ENCODE results near the gene C12orf57.

C12orf57 gene

DNA sequence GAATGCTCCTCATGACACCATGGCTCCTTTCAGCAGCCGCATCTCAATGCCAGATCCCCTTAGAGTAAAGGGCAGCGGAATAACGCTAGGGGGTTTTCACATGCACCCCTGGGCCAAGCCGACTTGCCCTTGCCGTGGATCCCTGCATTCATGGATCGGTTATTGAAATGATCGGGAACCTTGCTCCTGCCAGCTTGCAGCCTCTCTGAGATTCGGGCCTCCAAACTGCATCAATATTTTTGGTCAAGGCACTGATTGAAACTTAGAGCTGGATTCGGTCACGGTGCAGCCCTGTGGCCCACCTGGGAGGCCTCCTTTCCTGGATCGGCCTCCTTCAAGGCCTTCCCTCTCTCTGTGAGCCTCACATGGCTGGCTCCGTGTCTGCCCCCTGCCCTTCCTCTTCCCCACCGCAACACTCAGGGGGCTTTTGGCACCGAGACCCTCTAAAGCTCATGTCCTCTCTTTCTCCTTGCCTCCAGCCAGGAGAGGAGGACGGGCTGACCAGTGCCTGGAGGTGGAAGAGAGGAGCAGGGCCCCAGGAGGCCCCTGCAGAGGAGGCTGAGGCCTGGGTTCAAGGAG, 9.1 kb downstream of the C12orf57 start:
- 17% methylated on average over 12 of the region's 15 CpGs for whole genome bisulfite sequencing (ENCODE audit: insufficient coverage)
- CTCF ChIA-PET, result interaction anchor here (0.9 to 16.4 kb wide), 6 partner anchors 7 to 101 kb away, joined by 3 to 441 read pairs (median 6); partner anchors contain the start of genes C12orf57 and RNU7-1
- peaks cover 20 to 84% (median 80%) of the 10 kb centered on the region in 4 experiments for H3K4me1 ChIP-seq (ENCODE audit: control extremely low read depth in 1 of 4, control insufficient read depth in 4 of 4, insufficient read depth in 4 of 4, low read length in 3 of 4)
- peak overlapping the region; percentile 75 to 96 (median 87) for H3K4me3 ChIP-seq (ENCODE audit: control insufficient read depth in 1 of 7, extremely low read depth in 1 of 7, insufficient read depth in 4 of 7, low read depth in 2 of 7, low read length in 6 of 7)
- H3K27me3 ChIP-seq (replicated peaks in 2 of 5; ENCODE audit: control insufficient read depth in 4 of 5, insufficient read depth in 5 of 5, low read length in 4 of 5), result no peaks in the 10 kb centered on the region
- POLR2A ChIA-PET, result interaction anchor here (2.8 kb wide), 1 partner anchor 9 kb away, joined by 17 read pairs; no protein-coding TSS in a partner anchor
- no peaks in the 10 kb centered on the region for H3K9me3 ChIP-seq (ENCODE audit: control extremely low read depth in 1 of 5, control insufficient read depth in 4 of 5, insufficient read depth in 2 of 5, low read depth in 1 of 5, low read length in 4 of 5)
- DNase-seq, result peak in 1 of 3 donors; percentile 25
- H3K36me3 ChIP-seq (ENCODE audit: control insufficient read depth in 4 of 4, insufficient read depth in 4 of 4, low read length in 3 of 4), result peaks cover 6 to 41% (median 31%) of the 10 kb centered on the region in 4 experiments
- peak overlapping the region; percentile 48 to 84 for H3K27ac ChIP-seq (ENCODE audit: insufficient read depth in 1 of 2, low read depth in 1 of 2, low read length in 2 of 2, poor library complexity in 1 of 2, severe bottlenecking in 2 of 2)

DNA sequence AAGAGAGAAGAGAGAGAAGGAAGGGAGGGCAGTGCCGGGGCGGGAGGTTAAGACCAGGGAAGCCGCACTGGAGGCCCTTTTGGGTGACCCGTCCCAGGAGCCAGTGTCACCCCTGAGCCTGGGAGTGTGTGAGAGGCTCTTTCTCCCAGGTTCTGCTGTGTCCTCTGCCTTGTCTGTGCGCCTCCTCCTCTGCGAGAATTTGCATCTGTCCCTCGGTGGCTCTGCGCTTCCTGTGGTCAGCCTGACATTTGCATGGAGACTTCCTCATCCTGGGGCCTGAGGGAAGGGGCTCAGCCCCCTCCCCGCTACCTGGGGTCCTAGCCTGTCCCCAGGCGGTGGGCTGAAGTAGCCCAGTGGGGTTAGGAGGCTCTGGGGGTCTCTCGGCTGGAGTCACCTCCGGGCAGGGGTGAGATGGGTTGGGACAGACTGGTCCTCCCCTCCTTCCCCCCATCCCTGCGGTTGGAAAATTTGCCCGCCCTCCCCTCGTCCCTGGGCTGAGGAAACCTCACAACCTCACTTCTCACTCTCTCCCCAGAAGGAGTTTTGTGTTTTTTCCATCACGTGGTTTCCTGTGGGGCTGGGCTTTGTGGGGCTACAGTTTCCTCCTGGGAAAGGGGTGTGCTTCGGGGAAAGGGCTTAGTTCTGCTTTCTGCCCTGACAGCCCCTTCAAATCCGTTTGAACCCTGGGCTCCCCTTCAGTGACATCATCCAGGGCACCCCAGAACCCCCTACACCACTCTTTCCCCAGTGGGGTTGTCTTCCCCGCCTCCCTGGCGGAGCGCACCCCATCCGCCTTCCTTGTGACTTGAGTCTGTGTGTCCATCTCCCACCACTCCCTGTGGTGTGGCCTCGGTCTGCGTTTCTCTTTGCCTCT, 9.9 kb downstream of the C12orf57 start:
- POLR2A ChIA-PET, result interaction anchor here (2.8 kb wide), 1 partner anchor 8 kb away, joined by 17 read pairs; no protein-coding TSS in a partner anchor
- H3K27me3 ChIP-seq (replicated peaks in 2 of 5; ENCODE audit: control insufficient read depth in 4 of 5, insufficient read depth in 5 of 5, low read length in 4 of 5), result no peaks in the 10 kb centered on the region
- peak overlapping the region; percentile 48 to 84 for H3K27ac ChIP-seq (ENCODE audit: insufficient read depth in 1 of 2, low read depth in 1 of 2, low read length in 2 of 2, poor library complexity in 1 of 2, severe bottlenecking in 2 of 2)
- no peaks in the 10 kb centered on the region for H3K9me3 ChIP-seq (ENCODE audit: control extremely low read depth in 1 of 5, control insufficient read depth in 4 of 5, insufficient read depth in 2 of 5, low read depth in 1 of 5, low read length in 4 of 5)
- WGBS (ENCODE audit: insufficient coverage), result under 1% methylated on average over 19 of the region's 24 CpGs
- peak; percentile 88 to 94 (median 93) for DNase-seq
- peaks cover 12 to 49% (median 35%) of the 10 kb centered on the region in 4 experiments for H3K36me3 ChIP-seq (ENCODE audit: control insufficient read depth in 4 of 4, insufficient read depth in 4 of 4, low read length in 3 of 4)
- peaks cover 22 to 91% (median 87%) of the 10 kb centered on the region in 4 experiments for H3K4me1 ChIP-seq (ENCODE audit: control extremely low read depth in 1 of 4, control insufficient read depth in 4 of 4, insufficient read depth in 4 of 4, low read length in 3 of 4)
- peak overlapping the region; percentile 75 to 96 (median 87) for H3K4me3 ChIP-seq (ENCODE audit: control insufficient read depth in 1 of 7, extremely low read depth in 1 of 7, insufficient read depth in 4 of 7, low read depth in 2 of 7, low read length in 6 of 7)
- CTCF ChIA-PET, result interaction anchor here (1.1 to 16.4 kb wide), 6 partner anchors 7 to 15 kb away, joined by 6 to 441 read pairs (median 11); partner anchors contain the start of genes C12orf57, PTPN6 and RNU7-1

DNA sequence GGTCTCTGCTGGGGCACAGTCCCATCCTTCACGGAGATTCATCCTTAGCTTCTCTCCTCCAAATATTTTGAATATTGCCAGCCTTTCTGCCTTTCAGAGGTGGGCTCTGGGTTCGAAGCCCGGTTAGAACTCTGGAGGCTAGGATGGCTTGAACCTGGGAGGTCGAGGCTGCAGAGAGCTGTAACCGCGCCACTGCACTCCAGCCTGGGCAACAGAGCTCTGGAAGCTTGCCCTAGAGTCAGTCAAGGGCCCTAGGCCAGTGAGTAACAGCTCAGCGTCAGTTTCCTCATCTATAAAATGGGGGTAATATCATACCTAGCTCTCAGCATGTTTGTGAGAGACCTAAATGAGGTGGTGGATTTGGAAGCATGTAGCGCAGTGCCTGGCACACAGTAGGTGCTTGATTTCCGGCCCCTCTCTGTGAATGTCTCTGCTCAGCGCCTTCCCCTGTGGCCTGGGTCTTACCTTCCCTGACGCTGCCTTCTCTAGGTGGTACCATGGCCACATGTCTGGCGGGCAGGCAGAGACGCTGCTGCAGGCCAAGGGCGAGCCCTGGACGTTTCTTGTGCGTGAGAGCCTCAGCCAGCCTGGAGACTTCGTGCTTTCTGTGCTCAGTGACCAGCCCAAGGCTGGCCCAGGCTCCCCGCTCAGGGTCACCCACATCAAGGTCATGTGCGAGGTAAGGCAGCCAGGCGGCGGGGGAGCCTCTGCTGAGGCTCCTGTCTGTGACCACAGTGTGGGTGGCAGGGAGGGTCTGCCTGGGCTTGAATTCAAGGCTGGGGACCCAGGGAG, 10.7 kb downstream of the C12orf57 start:
- ChIA-PET POLR2A (no interaction called here), CTCF (interaction anchor here (1.1 to 13.5 kb wide), 3 partner anchors 8 to 10 kb away, joined by 6 to 441 read pairs (median 6); partner anchors contain the start of genes C12orf57, PTPN6 and RNU7-1)
- peak overlapping the region in 1 of 2 experiments; percentile 84 for H3K27ac ChIP-seq (ENCODE audit: insufficient read depth in 1 of 2, low read depth in 1 of 2, low read length in 2 of 2, poor library complexity in 1 of 2, severe bottlenecking in 2 of 2)
- H3K27me3 ChIP-seq (replicated peaks in 2 of 5; ENCODE audit: control insufficient read depth in 4 of 5, insufficient read depth in 5 of 5, low read length in 4 of 5), result no peaks in the 10 kb centered on the region
- 80% methylated on average over 20 of the region's 21 CpGs for WGBS (ENCODE audit: insufficient coverage)
- H3K4me3 ChIP-seq (ENCODE audit: control insufficient read depth in 1 of 7, extremely low read depth in 1 of 7, insufficient read depth in 4 of 7, low read depth in 2 of 7, low read length in 6 of 7), result peak overlapping the region in 6 of 7 experiments; percentile 35 to 96 (median 89)
- peaks cover 12 to 54% (median 35%) of the 10 kb centered on the region in 4 experiments for H3K36me3 ChIP-seq (ENCODE audit: control insufficient read depth in 4 of 4, insufficient read depth in 4 of 4, low read length in 3 of 4)
- no peaks in the 10 kb centered on the region for H3K9me3 ChIP-seq (ENCODE audit: control extremely low read depth in 1 of 5, control insufficient read depth in 4 of 5, insufficient read depth in 2 of 5, low read depth in 1 of 5, low read length in 4 of 5)
- DNase-seq, result no peak
- peaks cover 23 to 92% (median 90%) of the 10 kb centered on the region in 4 experiments for H3K4me1 ChIP-seq (ENCODE audit: control extremely low read depth in 1 of 4, control insufficient read depth in 4 of 4, insufficient read depth in 4 of 4, low read length in 3 of 4)

DNA sequence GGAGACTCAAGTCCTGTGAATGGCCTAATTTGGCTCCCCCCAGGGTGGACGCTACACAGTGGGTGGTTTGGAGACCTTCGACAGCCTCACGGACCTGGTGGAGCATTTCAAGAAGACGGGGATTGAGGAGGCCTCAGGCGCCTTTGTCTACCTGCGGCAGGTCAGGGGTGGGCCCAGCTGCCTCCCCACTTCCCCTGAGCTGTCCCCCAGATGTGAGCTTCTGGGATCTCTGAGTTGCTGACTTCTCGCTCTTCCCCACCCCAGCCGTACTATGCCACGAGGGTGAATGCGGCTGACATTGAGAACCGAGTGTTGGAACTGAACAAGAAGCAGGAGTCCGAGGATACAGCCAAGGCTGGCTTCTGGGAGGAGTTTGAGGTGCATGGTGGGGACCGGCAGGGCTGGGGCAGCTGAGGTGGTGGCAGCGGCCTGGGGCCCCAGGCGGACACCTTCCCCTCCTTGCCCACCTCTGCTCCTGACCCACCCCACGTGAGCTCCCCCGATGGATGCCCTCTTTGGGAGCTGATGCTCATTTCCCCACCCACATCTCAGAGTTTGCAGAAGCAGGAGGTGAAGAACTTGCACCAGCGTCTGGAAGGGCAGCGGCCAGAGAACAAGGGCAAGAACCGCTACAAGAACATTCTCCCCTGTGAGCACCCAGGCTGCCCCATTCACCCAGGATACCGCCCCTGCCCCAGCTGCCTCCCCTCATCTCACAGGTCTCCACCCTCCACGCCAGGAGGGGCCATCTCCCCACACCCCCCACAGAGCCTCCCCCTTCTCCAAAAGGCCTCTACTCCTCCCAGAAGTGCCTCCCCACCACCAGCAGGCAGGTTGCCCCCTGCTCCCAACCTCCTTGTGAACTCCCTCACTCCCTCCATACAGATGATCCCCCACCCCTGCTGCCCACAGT, 11.5 kb downstream of the C12orf57 start:
- peaks cover 12 to 61% (median 42%) of the 10 kb centered on the region in 4 experiments for H3K36me3 ChIP-seq (ENCODE audit: control insufficient read depth in 4 of 4, insufficient read depth in 4 of 4, low read length in 3 of 4)
- H3K27me3 ChIP-seq (replicated peaks in 2 of 5; ENCODE audit: control insufficient read depth in 4 of 5, insufficient read depth in 5 of 5, low read length in 4 of 5), result no peaks in the 10 kb centered on the region
- no peak for DNase-seq
- H3K4me3 ChIP-seq (ENCODE audit: control insufficient read depth in 1 of 7, extremely low read depth in 1 of 7, insufficient read depth in 4 of 7, low read depth in 2 of 7, low read length in 6 of 7), result peak overlapping the region in 3 of 7 experiments; percentile 86 to 96 (median 95)
- H3K4me1 ChIP-seq (ENCODE audit: control extremely low read depth in 1 of 4, control insufficient read depth in 4 of 4, insufficient read depth in 4 of 4, low read length in 3 of 4), result peaks cover 19 to 95% (median 93%) of the 10 kb centered on the region in 4 experiments
- POLR2A ChIA-PET, result interaction anchor here (2.3 kb wide), 1 partner anchor 11 kb away, joined by 7 read pairs; the partner anchor contains the start of genes C12orf57 and RNU7-1
- CTCF ChIA-PET, result interaction anchor here (1.2 to 13.5 kb wide), 5 partner anchors 7 to 86 kb away, joined by 3 to 441 read pairs (median 14); partner anchors contain the start of genes C12orf57, PTPN6 and RNU7-1
- no peaks in the 10 kb centered on the region for H3K9me3 ChIP-seq (ENCODE audit: control extremely low read depth in 1 of 5, control insufficient read depth in 4 of 5, insufficient read depth in 2 of 5, low read depth in 1 of 5, low read length in 4 of 5)
- 93% methylated on average over 21 of the region's 22 CpGs for WGBS (ENCODE audit: insufficient coverage)
- no peak overlapping the region for H3K27ac ChIP-seq (ENCODE audit: insufficient read depth in 1 of 2, low read depth in 1 of 2, low read length in 2 of 2, poor library complexity in 1 of 2, severe bottlenecking in 2 of 2)

DNA sequence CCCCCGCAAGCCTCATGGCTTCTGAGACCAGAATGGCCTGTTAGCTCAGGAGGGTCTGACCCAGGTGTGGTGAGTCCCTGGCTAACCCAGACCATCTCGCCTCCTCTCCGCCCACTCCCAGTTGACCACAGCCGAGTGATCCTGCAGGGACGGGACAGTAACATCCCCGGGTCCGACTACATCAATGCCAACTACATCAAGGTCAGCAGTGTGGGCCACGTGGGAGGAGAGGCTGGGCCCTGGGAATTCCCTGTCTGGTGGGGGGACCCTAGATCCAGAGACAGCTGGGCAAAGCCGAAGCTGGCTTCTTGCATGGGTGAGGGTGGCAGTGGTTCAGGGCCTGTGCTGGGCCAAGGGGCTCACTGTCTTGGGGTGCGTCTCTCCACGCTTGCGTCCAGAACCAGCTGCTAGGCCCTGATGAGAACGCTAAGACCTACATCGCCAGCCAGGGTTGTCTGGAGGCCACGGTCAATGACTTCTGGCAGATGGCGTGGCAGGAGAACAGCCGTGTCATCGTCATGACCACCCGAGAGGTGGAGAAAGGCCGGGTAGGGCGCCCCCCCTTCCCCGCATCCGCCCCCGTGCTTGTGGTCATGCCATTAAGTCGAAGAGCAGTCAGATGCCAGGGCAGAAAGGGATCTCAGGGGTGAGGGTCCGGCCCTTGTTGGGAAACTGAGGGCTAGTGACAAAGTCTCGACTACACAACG, 12.4 kb downstream of the C12orf57 start:
- 49% methylated on average over 28 of the region's 28 CpGs for WGBS (ENCODE audit: insufficient coverage)
- peaks cover 14 to 70% (median 47%) of the 10 kb centered on the region in 4 experiments for H3K36me3 ChIP-seq (ENCODE audit: control insufficient read depth in 4 of 4, insufficient read depth in 4 of 4, low read length in 3 of 4)
- ChIA-PET POLR2A (interaction anchor here (2.3 kb wide), 1 partner anchor 12 kb away, joined by 7 read pairs; the partner anchor contains the start of genes C12orf57 and RNU7-1), CTCF (interaction anchor here (0.9 to 13.5 kb wide), 5 partner anchors 9 to 87 kb away, joined by 3 to 441 read pairs (median 14); partner anchors contain the start of genes C12orf57, PTPN6, RNU7-1 and SPSB2)
- peaks cover 16 to 96% (median 94%) of the 10 kb centered on the region in 4 experiments for H3K4me1 ChIP-seq (ENCODE audit: control extremely low read depth in 1 of 4, control insufficient read depth in 4 of 4, insufficient read depth in 4 of 4, low read length in 3 of 4)
- peak in 2 of 3 donors; percentile 62 to 70 for DNase-seq
- H3K9me3 ChIP-seq (ENCODE audit: control extremely low read depth in 1 of 5, control insufficient read depth in 4 of 5, insufficient read depth in 2 of 5, low read depth in 1 of 5, low read length in 4 of 5), result no peaks in the 10 kb centered on the region
- no peaks in the 10 kb centered on the region for H3K27me3 ChIP-seq (replicated peaks in 2 of 5; ENCODE audit: control insufficient read depth in 4 of 5, insufficient read depth in 5 of 5, low read length in 4 of 5)
- H3K27ac ChIP-seq (ENCODE audit: insufficient read depth in 1 of 2, low read depth in 1 of 2, low read length in 2 of 2, poor library complexity in 1 of 2, severe bottlenecking in 2 of 2), result peak overlapping the region in 1 of 2 experiments; percentile 2
- H3K4me3 ChIP-seq (ENCODE audit: control insufficient read depth in 1 of 7, extremely low read depth in 1 of 7, insufficient read depth in 4 of 7, low read depth in 2 of 7, low read length in 6 of 7), result peak overlapping the region in 2 of 7 experiments; percentile 11 to 96

Data from common myeloid progenitor, CD34-positive (primary cell).